ENCODE data around the gene L3HYPDH.
A peak's percentile ranks its signal among the peaks of the same experiment; 100 is the strongest.

Gene L3HYPDH

GRCh38 chr14:59483819-59484638 is at the start of gene L3HYPDH, which contains the start of gene JKAMP:
Gene L3HYPDH (minus strand): TSS chr14:59484408. CDS start chr14:59484316, 92 bp downstream.
Gene JKAMP (plus strand): TSS chr14:59484517. CDS start chr14:59484590, 73 bp downstream.
- DNase-seq (ENCODE audit: low read depth in 2 of 2, low spot score in 1 of 2) = peak; percentile 96

GRCh38 chr14:59532419-59532818 is 48.2 kb upstream of the L3HYPDH start:
- no peak for DNase-seq (ENCODE audit: low read depth in 2 of 2, low spot score in 1 of 2)

- no peak for DNase-seq (ENCODE audit: low read depth in 2 of 2, low spot score in 1 of 2)
Measured at GRCh38 chr14:59530349-59530748, 46.1 kb upstream of the L3HYPDH start.

GRCh38 chr14:59529189-59529588 is 45.0 kb upstream of the L3HYPDH start:
- DNase-seq (ENCODE audit: low read depth in 2 of 2, low spot score in 1 of 2) = no peak

- no peak for DNase-seq (ENCODE audit: low read depth in 2 of 2, low spot score in 1 of 2)
Measured at GRCh38 chr14:59520224-59520623, 36.0 kb upstream of the L3HYPDH start.

GRCh38 chr14:59511916-59512575 is 27.8 kb upstream of the L3HYPDH start:
- DNase-seq (ENCODE audit: low read depth in 2 of 2, low spot score in 1 of 2) = no peak

- no peak for DNase-seq (ENCODE audit: low read depth in 2 of 2, low spot score in 1 of 2)
Measured at GRCh38 chr14:59510966-59511365, 26.8 kb upstream of the L3HYPDH start.

GRCh38 chr14:59510001-59510400 is 25.8 kb upstream of the L3HYPDH start:
- no peak for DNase-seq (ENCODE audit: low read depth in 2 of 2, low spot score in 1 of 2)

GRCh38 chr14:59509101-59509500 is 24.9 kb upstream of the L3HYPDH start:
- DNase-seq (ENCODE audit: low read depth in 2 of 2, low spot score in 1 of 2) = no peak

GRCh38 chr14:59507752-59508103 is 23.5 kb upstream of the L3HYPDH start:
- DNase-seq (ENCODE audit: low read depth in 2 of 2, low spot score in 1 of 2) = no peak

GRCh38 chr14:59507063-59507751 is 23.0 kb upstream of the L3HYPDH start:
- no peak for DNase-seq (ENCODE audit: low read depth in 2 of 2, low spot score in 1 of 2)

- no peak for DNase-seq (ENCODE audit: low read depth in 2 of 2, low spot score in 1 of 2)
Measured at GRCh38 chr14:59503256-59503655, 19.0 kb upstream of the L3HYPDH start.

- no peak for DNase-seq (ENCODE audit: low read depth in 2 of 2, low spot score in 1 of 2)
Measured at GRCh38 chr14:59500732-59501131, 16.5 kb upstream of the L3HYPDH start.

GRCh38 chr14:59492384-59492783 is 8.2 kb upstream of the L3HYPDH start:
- no peak for DNase-seq (ENCODE audit: low read depth in 2 of 2, low spot score in 1 of 2)

GRCh38 chr14:59490756-59491155 is 6.5 kb upstream of the L3HYPDH start:
- DNase-seq (ENCODE audit: low read depth in 2 of 2, low spot score in 1 of 2) = no peak

- DNase-seq (ENCODE audit: low read depth in 2 of 2, low spot score in 1 of 2) = no peak
Measured at GRCh38 chr14:59484639-59485175, 499 bp upstream of the L3HYPDH start.

- DNase-seq (ENCODE audit: low read depth in 2 of 2, low spot score in 1 of 2) = no peak
Measured at GRCh38 chr14:59483363-59483762, 845 bp downstream of the L3HYPDH start.

- DNase-seq (ENCODE audit: low read depth in 2 of 2, low spot score in 1 of 2) = no peak
Measured at GRCh38 chr14:59482541-59483331, 1.5 kb downstream of the L3HYPDH start.

- DNase-seq (ENCODE audit: low read depth in 2 of 2, low spot score in 1 of 2) = no peak
Measured at GRCh38 chr14:59481871-59482540, 2.2 kb downstream of the L3HYPDH start.

GRCh38 chr14:59481407-59481806 is 2.8 kb downstream of the L3HYPDH start:
- DNase-seq (ENCODE audit: low read depth in 2 of 2, low spot score in 1 of 2) = no peak

Data from stimulated activated CD8-positive, alpha-beta memory T cell treated with anti-CD3 and anti-CD28 coated beads, Interleukin-4, amount 100 ng/mL, for 4 hours (primary cell).